ENCODE results near the gene JPH2. TPM values are rescaled to one million over a fixed set of nuclear protein-coding genes. Genes with fewer than 3 reads are reported as not detected.

Gene JPH2
- total and polyA plus RNA-seq, 2 of the 4 experiments (the other 2 are of a cell fraction): 0.44 to 0.54 TPM

- POLR2A ChIA-PET (ENCODE audit: unreplicated experiment): no interaction called here
- no peaks in the 10 kb centered on the region; the same call in 1 of the 2 replicates for H3K27me3 ChIP-seq (ENCODE audit: control insufficient read depth, insufficient read depth, low read length)
- no peak overlapping the region for H3K4me2 ChIP-seq (ENCODE audit: low read depth, low read length)
- 100% methylated on average over 1 of the region's 1 CpG; no CpG with 5 or more reads in 1 of the 2 experiments for WGBS, 2 experiments (ENCODE audit: extremely low coverage in 2 of 2, insufficient read length in 1 of 2)
- H4K20me1 ChIP-seq (ENCODE audit: insufficient read depth, low read length): no peaks in the 10 kb centered on the region
- H4K91ac ChIP-seq (ENCODE audit: insufficient read depth, low read depth, low read length): no peak overlapping the region
- H2BK20ac ChIP-seq (ENCODE audit: low read depth, low read length): no peak overlapping the region
- no peaks in the 10 kb centered on the region for H3K36me3 ChIP-seq (ENCODE audit: control insufficient read depth, insufficient read depth, low read length)
- dilution Hi-C loops (cut with HindIII; ENCODE audit: low sequenced_read_pairs, unreplicated experiment): no loop called here
- H4K5ac ChIP-seq (ENCODE audit: low read depth, low read length): no peak overlapping the region
- H3K4me3 ChIP-seq (ENCODE audit: insufficient read depth, low read depth, low read length): no peak overlapping the region
- H4K8ac ChIP-seq (ENCODE audit: low read depth in 2 of 2, low read length in 2 of 2): no peak overlapping the region
- no peak overlapping the region for H3K9ac ChIP-seq (ENCODE audit: low read depth, low read length)
- H3K9me1 ChIP-seq (ENCODE audit: insufficient read depth, low read length): peaks cover 12% of the 10 kb centered on the region
- H3K23ac ChIP-seq (ENCODE audit: low read depth, low read length): no peak overlapping the region
- intact Hi-C loops (cut with micrococcal nuclease): no loop called here
- H3K79me1 ChIP-seq (ENCODE audit: low read depth in 1 of 2, low read length in 2 of 2): peaks cover under 1 to 2% of the 10 kb centered on the region in 2 experiments; a peak in 1 of 4 replicates
- H2AFZ ChIP-seq (replicated peaks; ENCODE audit: low read length, poor library complexity): no peak overlapping the region
- peaks cover 5% of the 10 kb centered on the region; the same call in 1 of the 2 replicates for H3K4me1 ChIP-seq (ENCODE audit: control insufficient read depth, insufficient read depth, low read length)
- 0 out of 2 replicates have a peak, but pooled peaks cover 2% of the 10 kb centered on the region for H3K9me3 ChIP-seq (ENCODE audit: control insufficient read depth, insufficient read depth, low read length)
- CTCF ChIA-PET: interaction anchor here (0.6 kb wide), 1 partner anchor 686 kb away, joined by 3 read pairs; no protein-coding TSS in a partner anchor
- H3K56ac ChIP-seq (ENCODE audit: extremely low read depth, insufficient read depth, low read length): no peak overlapping the region
- no peak overlapping the region for H3K18ac ChIP-seq (ENCODE audit: low read depth, low read length)
- no peak for ATAC-seq (ENCODE audit: low read depth)
- H3K4ac ChIP-seq (ENCODE audit: low read depth, low read length): no peak overlapping the region
- TF ChIP-seq FOS (IDR thresholded peaks at IDR 0.05; ENCODE audit: low read depth, low read length) (no peak), RAD21 (IDR thresholded peaks at IDR 0.05; ENCODE audit: low read length) (no peak), CTCF (conservative IDR thresholded peaks at IDR 0.05; ENCODE audit: low read depth, low read length) (no peak), POLR2A (IDR thresholded peaks at IDR 0.05; ENCODE audit: low read depth, low read length) (no peak), RFX5 (IDR thresholded peaks at IDR 0.05; ENCODE audit: low read depth, low read length) (no peak), ELK1 (IDR thresholded peaks at IDR 0.05; ENCODE audit: borderline replicate concordance, low read depth, low read length) (no peak), MAZ (IDR thresholded peaks at IDR 0.05; ENCODE audit: borderline replicate concordance, low read depth, low read length) (no peak), BHLHE40 (IDR thresholded peaks at IDR 0.05; ENCODE audit: low read depth, low read length) (no peak), MXI1 (IDR thresholded peaks at IDR 0.05; ENCODE audit: borderline replicate concordance, low read depth, low read length) (no peak), MAFK (IDR thresholded peaks at IDR 0.05; ENCODE audit: low read depth, low read length) (no peak), RCOR1 (IDR thresholded peaks at IDR 0.05; ENCODE audit: insufficient replicate concordance, low read length) (no peak)
- H3K14ac ChIP-seq (replicated peaks; ENCODE audit: low read depth, low read length): no peak overlapping the region
- DNase-seq: no peak
- H2BK120ac ChIP-seq (ENCODE audit: low read depth, low read length): no peak overlapping the region
- H2BK15ac ChIP-seq (ENCODE audit: low read depth, low read length): no peak overlapping the region
- no TSS peak for BruUV-seq (replicated peaks)
- H2BK5ac ChIP-seq (ENCODE audit: low read depth, low read length, poor library complexity, severe bottlenecking): no peak overlapping the region
- H2AK9ac ChIP-seq (replicated peaks; ENCODE audit: low read depth, low read length, poor library complexity): no peak overlapping the region
- H2AK5ac ChIP-seq (ENCODE audit: low read depth, low read length): no peak overlapping the region
- no peak overlapping the region for H3K27ac ChIP-seq (ENCODE audit: insufficient read depth, low read length)
- in situ Hi-C loops (cut with MboI; ENCODE audit: low sequenced_read_pairs): no loop called here
Observed at GRCh38 chr20:44131704-44132103, 55.3 kb downstream of the JPH2 start.
